Measurements from ENCODE around the gene MORN1.

- no peak for TF ChIP-seq CTCF (IDR thresholded peaks at IDR 0.05; ENCODE audit: extremely low read depth in 1 of 2, insufficient read depth in 1 of 2, low read depth in 1 of 2, low read length in 2 of 2)
- TF ChIP-seq EZH2 (IDR thresholded peaks at IDR 0.05; ENCODE audit: borderline replicate concordance, low read depth, low read length, severe bottlenecking): no peak
- no peak for TF ChIP-seq GATA2 (IDR thresholded peaks at IDR 0.05; ENCODE audit: insufficient read depth, insufficient read length, low read depth, low read length)
Observed at GRCh38 chr1:2413495-2414296, 22.3 kb upstream of the MORN1 start.
